Prostate gland (tissue), 2 donors: Measurements from ENCODE around the gene MICAL3. TPM values are rescaled to one million over a fixed set of nuclear protein-coding genes. Genes with fewer than 3 reads are reported as not detected.

Source experiments
- DNase-seq: peaks from one replicate; pipeline ENCODE4 v3.0.0-alpha.2; 2019; ENCODE audit warnings: low spot score
- H3K27ac ChIP-seq, 2 donors: fragments of 200-600 bp; sonication (generic); 2 replicates each; pipeline ENCODE4 v1.5.1; 2017 to 2019
- H3K27me3 ChIP-seq: fragments of 200-600 bp; sonication (generic); replicated peaks from 2 replicates; pipeline ENCODE4 v1.5.1; 2019; ENCODE audit not compliant: insufficient read depth
- H3K36me3 ChIP-seq, 2 donors: fragments of 200-600 bp; sonication (generic); 1 replicate in 1 of 2; 2 replicates in 1 of 2; pipeline versions ENCODE4 v1.5.1 to v1.8.1; 2017 to 2019
- H3K4me1 ChIP-seq: fragments of 200-600 bp; sonication (generic); replicated peaks from 2 replicates; pipeline ENCODE4 v1.5.1; 2019
- H3K4me3 ChIP-seq, 2 donors: fragments of 200-600 bp; sonication (generic); 2 replicates each; pipeline ENCODE4 v1.5.1; 2017 to 2019
- H3K9me3 ChIP-seq: fragments of 200-600 bp; sonication (generic); 2 replicates; pipeline ENCODE4 v1.5.1; 2017
- POLR2A ChIP-seq: fragments of 450-650 bp; IDR thresholded peaks from one replicate; pipeline ENCODE4 v1.6.1; 2016; ENCODE audit warnings: antibody characterized with exemption, mild to moderate bottlenecking
- POLR2AphosphoS5 ChIP-seq: sonication (generic); formaldehyde crosslinking; IDR thresholded peaks from one replicate; pipeline ENCODE4 v1.6.1; 2017; ENCODE audit warnings: antibody characterized with exemption
- WGBS: methylation state at CpG from one replicate; pipeline ENCODE4 v1.1.5; 2018; 5-methylcytosine and 5-hydroxymethylcytosine counted together
- intact Hi-C: fragments of 100-400 bp; cut with DNase I; formaldehyde crosslinking; loops from one replicate; pipeline ENCODE4 v1.14.2; 2022
- total RNA-seq, 2 donors: library from RNA; depleted of rRNA; stranded (reverse); fragments of >200 nt; gene quantifications; one replicate each; pipeline ENCODE4 v1.1.0, GENCODE V29; 2016
- TF ChIP-seq, protein P1 (sequence below), 4 experiments: fragments of 200-600 bp in 2 of 4; fragments of 450-650 bp in 2 of 4; sonication (generic) in 2 of 4; IDR thresholded peaks; 1 replicate in 3 of 4; 2 replicates in 1 of 4; pipeline ENCODE4 v1.5.1; 2016 to 2019; ENCODE audit warnings: antibody characterized with exemption in 4 of 4, mild to moderate bottlenecking in 2 of 4, moderate library complexity in 2 of 4

Gene MICAL3
- total RNA-seq, 2 donors from 2014 or later = 58.6 to 78.7 TPM

DNA sequence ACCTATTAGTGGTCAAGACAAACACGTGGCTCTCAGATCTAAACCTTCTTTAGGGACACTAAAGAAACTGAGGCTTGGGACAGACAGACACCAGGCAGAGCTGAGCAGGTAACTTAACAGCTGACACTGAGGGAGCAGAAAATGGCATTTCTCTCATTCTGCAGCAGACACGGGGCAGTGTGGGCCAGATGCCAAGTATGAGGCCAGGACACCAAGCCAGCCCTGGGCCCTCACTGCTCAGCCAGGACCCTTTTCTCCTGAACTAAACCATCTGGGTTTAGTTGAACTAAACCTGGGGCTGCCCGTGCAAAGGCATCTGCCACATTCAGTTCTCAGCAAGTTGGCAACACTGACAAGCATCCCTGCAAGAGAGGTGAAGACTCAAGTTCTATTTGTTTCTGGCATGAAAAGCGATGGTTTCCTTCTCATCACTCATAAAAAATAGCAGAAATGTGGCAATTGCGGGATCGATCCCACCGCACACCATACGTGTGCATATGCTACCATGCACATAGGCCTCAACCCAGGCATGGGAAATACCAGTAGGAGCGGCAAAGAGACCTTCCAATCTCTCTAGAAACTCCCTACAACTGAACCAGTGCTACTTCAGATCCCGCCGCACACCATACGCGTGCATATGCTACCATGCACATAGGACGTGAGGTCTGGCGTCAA is 150.0 kb downstream of the MICAL3 start:
- H3K36me3 ChIP-seq = peaks cover 0 to 4% of the 10 kb centered on the region in 2 donors
- intact Hi-C loops = no loop called here
- no peaks in the 10 kb centered on the region for H3K27me3 ChIP-seq
- 86% methylated on average over 15 of the region's 15 CpGs for WGBS
- H3K4me3 ChIP-seq = no peak overlapping the region
- no peaks in the 10 kb centered on the region for H3K9me3 ChIP-seq
- H3K4me1 ChIP-seq = peaks cover 4% of the 10 kb centered on the region
- no peak overlapping the region for H3K27ac ChIP-seq
- no peak for DNase-seq
- TF ChIP-seq, protein P1, sequence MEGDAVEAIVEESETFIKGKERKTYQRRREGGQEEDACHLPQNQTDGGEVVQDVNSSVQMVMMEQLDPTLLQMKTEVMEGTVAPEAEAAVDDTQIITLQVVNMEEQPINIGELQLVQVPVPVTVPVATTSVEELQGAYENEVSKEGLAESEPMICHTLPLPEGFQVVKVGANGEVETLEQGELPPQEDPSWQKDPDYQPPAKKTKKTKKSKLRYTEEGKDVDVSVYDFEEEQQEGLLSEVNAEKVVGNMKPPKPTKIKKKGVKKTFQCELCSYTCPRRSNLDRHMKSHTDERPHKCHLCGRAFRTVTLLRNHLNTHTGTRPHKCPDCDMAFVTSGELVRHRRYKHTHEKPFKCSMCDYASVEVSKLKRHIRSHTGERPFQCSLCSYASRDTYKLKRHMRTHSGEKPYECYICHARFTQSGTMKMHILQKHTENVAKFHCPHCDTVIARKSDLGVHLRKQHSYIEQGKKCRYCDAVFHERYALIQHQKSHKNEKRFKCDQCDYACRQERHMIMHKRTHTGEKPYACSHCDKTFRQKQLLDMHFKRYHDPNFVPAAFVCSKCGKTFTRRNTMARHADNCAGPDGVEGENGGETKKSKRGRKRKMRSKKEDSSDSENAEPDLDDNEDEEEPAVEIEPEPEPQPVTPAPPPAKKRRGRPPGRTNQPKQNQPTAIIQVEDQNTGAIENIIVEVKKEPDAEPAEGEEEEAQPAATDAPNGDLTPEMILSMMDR (IDR thresholded peaks at IDR 0.05) = no peak

DNA sequence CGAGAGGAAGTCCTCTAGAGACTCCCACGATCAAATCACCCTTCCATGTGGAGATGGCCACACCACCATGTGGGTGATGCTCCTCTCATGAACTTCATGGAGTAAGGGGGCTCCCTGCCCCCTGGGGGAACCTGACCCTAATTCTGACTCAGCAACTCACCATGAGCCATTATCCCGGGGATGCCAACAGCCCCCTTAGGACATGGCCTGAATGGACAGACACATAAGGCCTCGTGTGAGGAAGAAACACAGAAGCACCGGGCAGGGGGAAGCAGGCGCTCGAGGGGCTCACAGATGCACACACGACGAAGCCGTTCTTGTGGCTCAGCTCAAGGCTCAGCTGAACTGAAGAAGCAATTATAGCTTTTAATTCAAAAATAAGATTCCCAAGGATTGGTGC is 150.6 kb downstream of the MICAL3 start:
- peaks cover 0 to 4% of the 10 kb centered on the region in 2 donors for H3K36me3 ChIP-seq
- 92% methylated on average over 10 of the region's 10 CpGs for WGBS
- DNase-seq = no peak
- peaks cover 4% of the 10 kb centered on the region for H3K4me1 ChIP-seq
- TF ChIP-seq, protein P1 (IDR thresholded peaks at IDR 0.05) = no peak
- TF ChIP-seq POLR2AphosphoS5 (no peak), POLR2A (no peak)
- intact Hi-C loops = no loop called here
- no peak overlapping the region for H3K4me3 ChIP-seq
- H3K27ac ChIP-seq = no peak overlapping the region
- H3K9me3 ChIP-seq = no peaks in the 10 kb centered on the region
- no peaks in the 10 kb centered on the region for H3K27me3 ChIP-seq

DNA sequence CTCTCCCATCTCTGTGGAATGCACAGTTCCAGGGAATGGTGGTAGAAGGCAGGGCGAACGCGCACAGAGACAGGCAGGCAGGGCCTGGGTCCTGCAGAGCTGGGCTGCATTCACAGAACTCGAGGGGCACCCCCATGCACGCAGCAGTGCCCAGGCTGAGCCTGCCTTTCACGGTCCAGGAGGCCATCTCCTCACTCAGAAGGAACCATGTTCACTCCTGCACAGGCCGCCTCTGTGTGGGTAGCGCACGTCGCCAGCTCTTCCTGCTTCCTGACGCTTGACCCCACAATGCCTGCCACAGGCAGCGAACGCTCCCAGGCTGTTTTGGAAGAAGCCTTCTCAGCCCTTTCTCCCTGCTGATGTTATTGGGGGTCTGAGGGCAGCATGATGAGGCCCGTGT is 151.2 kb downstream of the MICAL3 start:
- Histone ChIP-seq H3K4me3 (no peak overlapping the region), H3K27ac (no peak overlapping the region), H3K36me3 (peaks cover 0 to 4% of the 10 kb centered on the region in 2 donors), H3K9me3 (no peaks in the 10 kb centered on the region), H3K27me3 (no peaks in the 10 kb centered on the region), H3K4me1 (peaks cover 4% of the 10 kb centered on the region)
- DNase-seq = no peak
- TF ChIP-seq POLR2A (no peak), POLR2AphosphoS5 (no peak)
- TF ChIP-seq, protein P1 (IDR thresholded peaks at IDR 0.05) = no peak
- WGBS = 89% methylated on average over 14 of the region's 14 CpGs
- intact Hi-C loops = no loop called here

DNA sequence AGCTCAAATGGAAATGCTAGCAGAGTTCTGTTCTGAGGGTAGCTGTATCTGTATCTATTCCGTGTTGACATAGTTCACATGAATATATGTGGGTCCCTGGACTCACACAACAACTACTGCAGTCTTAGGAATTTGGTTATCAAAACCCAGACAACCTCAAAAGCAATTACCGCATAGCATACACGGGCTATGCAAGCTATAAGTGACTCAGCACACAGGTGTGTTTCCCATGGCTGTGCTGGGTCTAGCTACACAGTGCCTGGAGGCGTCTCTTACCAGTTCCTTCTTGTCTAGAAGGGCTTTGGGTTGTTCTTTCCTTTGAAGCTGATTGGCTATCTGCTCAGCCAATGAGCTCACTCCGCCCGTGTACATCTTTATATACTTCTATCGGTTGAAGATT is 151.9 kb downstream of the MICAL3 start:
- TF ChIP-seq POLR2A (no peak), POLR2AphosphoS5 (no peak)
- TF ChIP-seq, protein P1 (IDR thresholded peaks at IDR 0.05) = no peak
- Histone ChIP-seq H3K27me3 (no peaks in the 10 kb centered on the region), H3K27ac (no peak overlapping the region), H3K9me3 (no peaks in the 10 kb centered on the region), H3K4me3 (no peak overlapping the region), H3K36me3 (peaks cover 0 to 4% of the 10 kb centered on the region in 2 donors), H3K4me1 (peaks cover 4% of the 10 kb centered on the region)
- DNase-seq = no peak
- intact Hi-C loops = no loop called here
- 59% methylated on average over 7 of the region's 7 CpGs for WGBS

DNA sequence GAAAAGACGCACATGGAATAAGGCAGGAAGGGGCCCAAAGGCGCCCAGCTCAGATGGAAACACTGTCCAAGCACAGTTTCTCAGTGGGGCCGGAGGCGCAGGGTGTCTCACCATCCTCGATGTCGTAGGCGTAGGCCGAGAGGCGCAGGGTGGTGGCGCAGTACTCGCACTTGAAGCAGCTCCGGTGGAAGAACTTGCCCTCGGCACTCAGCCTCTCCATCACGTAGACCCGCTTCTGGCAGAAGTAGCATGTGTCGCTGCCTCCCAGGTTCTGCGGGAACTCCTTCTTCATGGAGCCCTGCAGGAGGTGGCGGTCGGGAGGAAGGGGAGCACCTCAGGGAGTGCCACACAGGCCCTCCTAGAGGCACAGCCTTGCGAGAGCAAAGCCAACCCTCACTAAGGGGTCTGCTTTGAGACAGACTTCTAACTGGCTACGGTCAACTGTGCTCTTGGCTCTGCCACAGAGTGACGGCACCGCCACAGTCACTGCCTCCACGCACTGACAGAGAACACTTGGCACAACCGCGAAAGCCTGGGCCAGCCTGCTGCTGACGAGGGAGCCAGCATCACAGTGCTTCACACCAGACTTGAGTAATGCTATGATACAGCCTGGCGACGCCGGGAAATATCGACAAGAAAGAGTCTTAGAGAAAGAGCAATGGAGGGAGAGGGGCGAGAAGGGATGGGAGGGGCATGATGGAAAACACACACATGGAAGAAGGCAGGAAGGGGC is 152.5 kb downstream of the MICAL3 start:
- Histone ChIP-seq H3K4me3 (no peak overlapping the region), H3K9me3 (no peaks in the 10 kb centered on the region), H3K27me3 (no peaks in the 10 kb centered on the region), H3K36me3 (peaks cover 0 to 4% of the 10 kb centered on the region in 2 donors), H3K4me1 (peaks cover 4% of the 10 kb centered on the region), H3K27ac (no peak overlapping the region)
- DNase-seq = no peak
- TF ChIP-seq, protein P1 (IDR thresholded peaks at IDR 0.05) = no peak
- TF ChIP-seq POLR2AphosphoS5 (no peak), POLR2A (no peak)
- intact Hi-C loops = no loop called here
- 95% methylated on average over 32 of the region's 32 CpGs for WGBS
